Suprapubic skin (tissue), 4 donors: ENCODE measurements around the gene WAC.

Source experiments
- POLR2A ChIP-seq, 2 donors: fragments of 450-650 bp; IDR thresholded peaks; one replicate each; pipeline ENCODE4 v1.6.1; 2017; ENCODE audit warnings: antibody characterized with exemption in 2 of 2, mild to moderate bottlenecking in 2 of 2, moderate library complexity in 2 of 2
- POLR2AphosphoS5 ChIP-seq, 3 donors: sonication (generic); formaldehyde crosslinking; IDR thresholded peaks; one replicate each; pipeline ENCODE4 v1.6.1; 2017; ENCODE audit warnings: antibody characterized with exemption in 3 of 3

DNA sequence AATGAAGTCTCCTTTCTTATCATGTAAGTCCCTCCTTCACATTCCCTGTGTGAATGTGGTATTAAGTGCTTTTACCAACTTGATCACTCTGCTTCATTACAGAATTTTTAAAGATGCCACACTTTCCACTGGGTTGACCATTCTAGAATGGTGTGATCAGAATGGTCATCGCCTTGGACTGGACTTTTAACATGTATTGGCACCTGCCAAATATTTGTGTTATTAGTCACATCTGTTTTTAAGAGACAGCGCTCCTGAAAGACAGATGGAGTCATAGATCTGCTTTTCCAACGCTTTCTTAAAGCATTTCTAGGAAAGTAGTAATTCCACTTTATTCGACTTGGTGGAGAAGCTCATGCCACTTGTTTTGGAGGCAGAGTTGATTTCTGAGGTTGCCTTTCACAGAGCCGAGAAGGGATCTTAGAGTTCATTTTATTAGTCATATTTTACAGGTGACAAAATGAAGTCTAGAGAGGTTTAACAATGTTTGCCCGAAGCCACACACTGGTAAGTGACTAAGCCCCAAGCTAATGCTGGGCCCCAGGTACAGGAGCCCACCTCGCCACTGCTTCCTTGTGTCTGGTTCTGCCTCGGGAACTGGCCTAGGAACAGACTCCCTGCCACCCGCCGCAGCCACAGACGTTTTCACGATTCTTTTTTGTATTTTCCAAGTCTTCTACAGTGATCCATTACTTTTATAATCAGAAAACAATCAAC is 134.0 kb downstream of the WAC start:
- TF ChIP-seq POLR2AphosphoS5 (IDR thresholded peaks at IDR 0.05) (no peak), POLR2A (IDR thresholded peaks at IDR 0.05) (no peak)
